GM12872 (cell line): ENCODE data around the gene SIRT7.

ENCODE experiments used
- CTCF ChIP-seq: IDR thresholded peaks from 3 replicates; pipeline ENCODE4 v1.5.1; 2011; ENCODE audit warnings: low read depth, mild to moderate bottlenecking, low read length, moderate library complexity; ENCODE audit not compliant: insufficient read depth

The SIRT7 gene

GRCh38 chr17:81955756-81956544 lies 38.0 kb upstream of the SIRT7 start:
- no peak for TF ChIP-seq CTCF

- no peak for TF ChIP-seq CTCF
These were observed 37.2 kb upstream of the SIRT7 start for GRCh38 chr17:81955058-81955681.

GRCh38 chr17:81954131-81955057 lies 36.4 kb upstream of the SIRT7 start:
- TF ChIP-seq CTCF: no peak

- no peak for TF ChIP-seq CTCF
These were observed 34.8 kb upstream of the SIRT7 start for GRCh38 chr17:81952792-81953228.

- no peak for TF ChIP-seq CTCF
These were observed 34.1 kb upstream of the SIRT7 start for GRCh38 chr17:81951785-81952684.

GRCh38 chr17:81950501-81950900 lies 32.5 kb upstream of the SIRT7 start:
- no peak for TF ChIP-seq CTCF
